ENCODE measurements around the gene FOXP1. TPM values are rescaled to one million over a fixed set of nuclear protein-coding genes. Genes with fewer than 3 reads are reported as not detected.

The FOXP1 gene
- total RNA-seq, 1 donor from 2014 or later: 128 TPM

- no peak for DNase-seq (ENCODE audit: low spot score)
These were observed 3.3 kb upstream of the FOXP1 start for GRCh38 chr3:71586810-71587242.

- DNase-seq (ENCODE audit: low spot score): no peak
These were observed 2.6 kb upstream of the FOXP1 start for GRCh38 chr3:71585887-71586809.

- DNase-seq (ENCODE audit: low spot score): no peak
These were observed 1.6 kb upstream of the FOXP1 start for GRCh38 chr3:71585131-71585530.

GRCh38 chr3:71584394-71585011 lies 975 bp upstream of the FOXP1 start:
- DNase-seq (ENCODE audit: low spot score): peak; percentile 33

GRCh38 chr3:71582612-71583565 lies 639 bp downstream of the FOXP1 start:
- peak; percentile 67 for DNase-seq (ENCODE audit: low spot score)

GRCh38 chr3:71582036-71582611 lies 1.4 kb downstream of the FOXP1 start:
- peak; percentile 44 for DNase-seq (ENCODE audit: low spot score)

- DNase-seq (ENCODE audit: low spot score): peak; percentile 12
These were observed 2.0 kb downstream of the FOXP1 start for GRCh38 chr3:71581457-71582035.

- no peak for DNase-seq (ENCODE audit: low spot score)
These were observed 2.7 kb downstream of the FOXP1 start for GRCh38 chr3:71580636-71581456.

GRCh38 chr3:71579935-71580406 lies 3.6 kb downstream of the FOXP1 start:
- no peak for DNase-seq (ENCODE audit: low spot score)

- no peak for DNase-seq (ENCODE audit: low spot score)
These were observed 4.1 kb downstream of the FOXP1 start for GRCh38 chr3:71579326-71579934.

GRCh38 chr3:71578054-71578751 lies 5.3 kb downstream of the FOXP1 start:
- no peak for DNase-seq (ENCODE audit: low spot score)

- DNase-seq (ENCODE audit: low spot score): no peak
These were observed 6.5 kb downstream of the FOXP1 start for GRCh38 chr3:71577011-71577410.

- DNase-seq (ENCODE audit: low spot score): no peak
These were observed 8.1 kb downstream of the FOXP1 start for GRCh38 chr3:71575433-71575832.

- DNase-seq (ENCODE audit: low spot score): no peak
These were observed 10.3 kb downstream of the FOXP1 start for GRCh38 chr3:71573181-71573580.

- no peak for DNase-seq (ENCODE audit: low spot score)
These were observed 13.0 kb downstream of the FOXP1 start for GRCh38 chr3:71570546-71570945.

- no peak for DNase-seq (ENCODE audit: low spot score)
These were observed 15.3 kb downstream of the FOXP1 start for GRCh38 chr3:71568207-71568606.

GRCh38 chr3:71566776-71567175 lies 16.8 kb downstream of the FOXP1 start:
- no peak for DNase-seq (ENCODE audit: low spot score)

GRCh38 chr3:71565976-71566375 lies 17.6 kb downstream of the FOXP1 start:
- DNase-seq (ENCODE audit: low spot score): no peak

- DNase-seq (ENCODE audit: low spot score): no peak
These were observed 18.2 kb downstream of the FOXP1 start for GRCh38 chr3:71565316-71565715.
